GM20431 (cell line): ENCODE measurements around the gene NOTO.
"Not testable (repeated sequence)": the region's sequence is repeated elsewhere in the genome, so short reads cannot be mapped to it uniquely, and the experiment has no call there.

Experiments used
- in situ Hi-C: fragments of 300-500 bp; cut with MseI, MboI; formaldehyde crosslinking; loops from one replicate; pipeline ENCODE4 v1.15.0; 2020; ENCODE audit warnings: low sequenced_read_pairs; ENCODE audit not compliant: unreplicated experiment

Gene NOTO

GRCh38 chr2:73187549-73187948, 14.8 kb upstream of the NOTO start:
- in situ Hi-C loops, result no loop called here

- in situ Hi-C loops, result no loop called here
Measured at GRCh38 chr2:73197579-73197978, 4.8 kb upstream of the NOTO start.

- in situ Hi-C loops, result not testable (repeated sequence)
Measured at GRCh38 chr2:73200281-73200680, 2.1 kb upstream of the NOTO start.

DNA sequence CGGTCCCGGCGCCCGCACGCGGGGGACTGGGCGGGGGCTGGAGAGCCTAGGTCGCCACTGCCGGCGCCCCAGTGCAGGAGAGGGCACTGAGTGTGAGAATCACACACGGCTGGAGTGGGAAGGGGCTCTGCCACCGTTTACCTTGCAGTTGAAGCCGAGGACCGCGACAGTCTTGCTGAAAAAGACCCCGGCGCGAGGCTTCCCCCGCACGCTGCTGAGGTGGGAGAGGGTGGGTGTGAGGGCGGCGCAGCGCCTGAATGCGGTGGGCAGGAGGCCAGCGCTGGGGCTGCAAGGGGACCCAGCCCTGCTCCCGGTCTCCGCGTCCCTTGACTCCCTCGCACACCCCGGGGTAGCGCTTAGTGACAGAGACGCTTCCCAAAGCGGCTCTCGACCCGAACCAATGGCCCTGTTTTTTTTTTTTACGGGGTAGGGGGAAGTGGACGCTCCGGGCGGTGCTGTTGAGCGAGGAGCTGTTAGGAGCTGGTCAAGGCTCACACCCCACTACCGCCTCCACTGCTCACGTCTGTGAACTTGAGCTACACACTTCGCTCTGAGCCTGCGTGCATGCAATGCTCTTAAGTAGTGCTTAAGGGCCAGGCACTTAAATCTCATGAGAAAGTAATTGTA, 794 bp downstream of the NOTO start:
- in situ Hi-C loops, result no loop called here

DNA sequence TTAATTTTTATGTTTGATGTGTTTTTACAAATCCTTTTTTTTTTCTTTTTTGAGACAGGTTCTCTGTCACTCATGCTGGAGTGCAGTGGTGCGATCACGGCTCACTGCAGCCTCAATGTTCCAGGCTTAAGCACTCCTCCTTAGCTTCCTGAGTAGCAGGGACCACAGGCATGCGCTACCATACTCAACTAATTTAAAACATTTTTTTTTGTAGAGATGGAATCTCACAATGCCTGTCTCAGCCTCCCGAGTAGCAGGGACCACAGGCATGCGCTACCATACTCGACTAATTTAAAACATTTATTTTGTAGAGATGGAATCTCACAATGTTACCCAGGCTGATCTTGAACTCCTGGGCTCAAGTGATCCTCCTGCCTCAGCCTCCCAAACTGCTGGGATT, 3.2 kb downstream of the NOTO start:
- in situ Hi-C loops, result no loop called here

- in situ Hi-C loops, result no loop called here
Measured at GRCh38 chr2:73208258-73208657, 5.9 kb downstream of the NOTO start.

DNA sequence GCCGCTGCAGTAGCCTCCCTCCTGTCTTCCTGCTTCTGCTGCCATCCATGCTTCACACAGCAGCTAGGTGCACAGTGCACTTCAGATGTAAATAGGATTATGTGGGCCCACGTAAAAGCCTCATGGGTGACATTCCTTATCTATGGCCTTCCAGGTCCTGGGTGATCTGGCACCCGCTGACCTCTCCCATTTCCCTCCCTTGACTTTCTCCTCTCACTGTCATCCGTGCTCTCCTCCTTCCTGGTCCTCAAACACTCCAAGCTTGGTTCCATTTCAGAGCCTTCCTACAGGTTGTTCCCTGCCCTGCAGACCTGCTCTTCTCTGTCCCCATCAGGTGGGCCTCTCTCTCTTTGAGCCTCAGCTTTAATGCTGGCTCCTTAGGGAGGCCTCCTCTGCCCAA, 7.6 kb downstream of the NOTO start:
- in situ Hi-C loops, result no loop called here

DNA sequence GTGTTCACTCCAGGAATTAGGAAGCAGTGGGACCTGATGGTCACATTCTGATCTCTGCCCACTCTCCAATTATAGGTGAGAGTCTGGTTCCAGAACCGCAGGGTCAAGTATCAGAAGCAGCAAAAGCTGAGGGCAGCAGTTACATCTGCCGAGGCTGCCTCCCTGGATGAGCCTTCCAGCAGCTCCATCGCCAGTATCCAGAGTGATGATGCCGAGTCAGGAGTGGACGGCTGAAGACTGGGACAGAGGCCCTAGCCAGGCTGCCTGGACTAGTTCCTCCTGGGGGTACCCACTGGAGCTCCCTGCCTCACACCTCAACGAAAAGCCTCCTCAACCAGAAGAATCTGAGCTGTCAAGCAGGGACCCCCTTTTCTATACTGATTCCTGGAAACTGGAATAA, 8.3 kb downstream of the NOTO start:
- in situ Hi-C loops, result no loop called here

DNA sequence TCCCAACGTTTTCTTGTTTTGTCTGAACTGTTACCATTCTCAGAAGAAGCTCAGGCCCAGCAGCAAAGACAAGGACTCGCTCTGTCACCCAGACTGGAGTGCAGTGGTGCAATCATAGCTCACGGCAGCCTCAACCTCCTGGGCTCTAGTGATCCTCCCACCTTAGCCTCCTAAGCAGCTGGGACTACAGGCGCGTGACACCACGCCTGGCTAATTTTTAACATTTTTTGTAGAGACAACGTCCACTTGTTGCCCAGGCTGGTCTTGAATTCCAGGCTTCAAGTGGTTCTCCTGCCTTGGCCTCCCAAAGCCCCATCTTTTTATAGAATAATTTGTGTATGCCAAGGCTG, 9.7 kb downstream of the NOTO start:
- in situ Hi-C loops, result no loop called here

GRCh38 chr2:73212448-73213176, 10.2 kb downstream of the NOTO start:
- in situ Hi-C loops, result no loop called here

DNA sequence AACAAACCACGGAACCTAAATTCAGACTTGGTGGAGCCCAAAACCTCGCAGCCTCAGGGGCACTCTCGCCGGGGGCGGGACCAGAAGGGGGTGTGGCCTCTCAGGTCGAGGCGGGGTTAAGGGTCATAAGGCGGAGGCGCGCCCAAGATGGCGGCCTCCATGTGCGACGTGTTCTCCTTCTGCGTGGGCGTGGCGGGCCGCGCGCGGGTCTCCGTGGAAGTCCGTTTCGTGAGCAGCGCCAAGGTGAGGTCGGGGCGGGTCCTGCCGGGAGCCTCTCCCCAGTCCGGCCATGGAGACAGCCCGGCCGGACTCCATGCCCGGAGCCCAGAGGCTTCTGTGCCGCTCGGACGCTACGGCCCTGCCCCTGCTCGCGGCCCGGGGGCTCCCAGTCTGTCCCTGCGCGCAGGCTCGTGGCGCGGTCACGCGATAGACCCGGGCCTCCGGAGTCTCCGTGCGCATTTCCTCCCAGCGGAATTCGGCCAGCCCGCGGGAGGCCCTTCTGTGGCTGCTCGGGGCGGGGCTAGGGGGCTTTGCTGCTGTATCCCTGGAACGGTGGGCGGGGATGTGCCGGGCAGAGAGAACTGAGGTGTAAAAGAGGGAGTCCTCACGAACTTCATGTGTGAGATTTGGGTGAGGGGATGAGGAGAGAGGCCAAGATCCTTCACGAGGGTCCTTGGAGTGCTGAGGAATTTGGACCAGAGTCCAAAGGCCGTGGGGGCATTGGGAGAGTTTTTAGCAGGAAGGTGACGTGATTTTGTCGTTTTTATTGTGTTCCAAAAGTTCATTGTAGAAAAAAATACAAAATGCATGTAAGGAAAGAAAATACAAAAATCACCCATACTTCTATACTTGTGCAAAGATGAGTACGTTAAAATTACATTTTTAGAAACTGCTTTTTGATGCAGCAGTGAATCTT, 12.0 kb downstream of the NOTO start, which contains the start of gene SMYD5:
SMYD5 (plus strand) TSS at position 126 of the 916 bp plus-strand sequence; CDS start at position 148, 22 bp downstream.
- in situ Hi-C loops, result no loop called here

DNA sequence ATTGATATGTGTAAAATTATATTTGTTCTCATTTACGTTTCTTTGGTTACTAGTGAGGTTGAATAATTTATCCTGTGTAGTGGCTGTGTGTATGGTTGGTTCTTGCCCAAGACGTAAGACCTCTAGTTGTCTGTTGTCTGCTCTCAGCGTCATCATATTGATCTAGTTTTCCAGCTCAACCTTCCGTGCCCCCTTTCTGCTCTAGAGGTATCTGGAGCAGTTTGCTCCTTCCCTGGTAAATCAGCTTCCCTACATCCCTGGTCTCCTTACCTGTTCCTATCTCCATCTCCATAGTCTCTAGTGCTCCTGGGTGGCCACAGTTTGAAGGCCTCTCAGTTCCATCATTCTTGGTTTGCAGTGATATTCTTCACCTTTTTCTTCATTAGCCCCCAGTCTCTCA, 12.9 kb downstream of the NOTO start:
- in situ Hi-C loops, result no loop called here

- in situ Hi-C loops, result no loop called here
Measured at GRCh38 chr2:73217160-73217559, 14.8 kb downstream of the NOTO start.

- in situ Hi-C loops, result no loop called here
Measured at GRCh38 chr2:73217826-73218225, 15.5 kb downstream of the NOTO start.

DNA sequence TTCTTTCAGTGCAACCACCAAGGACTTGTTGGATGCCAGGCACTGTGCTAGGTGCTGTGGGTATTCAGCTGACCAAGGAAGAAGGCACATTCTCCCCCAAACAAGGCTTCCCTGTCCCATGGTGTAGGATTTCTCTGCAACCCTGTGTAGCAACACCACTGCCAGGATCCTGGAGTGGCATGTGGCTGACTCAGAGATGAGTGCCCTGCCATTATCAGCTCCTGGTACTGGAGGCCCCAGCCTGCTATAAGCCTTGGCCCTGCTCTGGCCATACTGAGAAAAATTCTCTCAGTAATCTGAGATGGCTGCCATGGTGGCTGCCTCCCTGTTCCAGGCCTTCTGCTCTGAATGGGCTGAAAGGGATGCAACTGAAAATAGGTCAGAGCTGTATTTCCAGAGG, 15.9 kb downstream of the NOTO start:
- in situ Hi-C loops, result no loop called here

GRCh38 chr2:73223821-73224220, 21.4 kb downstream of the NOTO start:
- in situ Hi-C loops, result no loop called here

DNA sequence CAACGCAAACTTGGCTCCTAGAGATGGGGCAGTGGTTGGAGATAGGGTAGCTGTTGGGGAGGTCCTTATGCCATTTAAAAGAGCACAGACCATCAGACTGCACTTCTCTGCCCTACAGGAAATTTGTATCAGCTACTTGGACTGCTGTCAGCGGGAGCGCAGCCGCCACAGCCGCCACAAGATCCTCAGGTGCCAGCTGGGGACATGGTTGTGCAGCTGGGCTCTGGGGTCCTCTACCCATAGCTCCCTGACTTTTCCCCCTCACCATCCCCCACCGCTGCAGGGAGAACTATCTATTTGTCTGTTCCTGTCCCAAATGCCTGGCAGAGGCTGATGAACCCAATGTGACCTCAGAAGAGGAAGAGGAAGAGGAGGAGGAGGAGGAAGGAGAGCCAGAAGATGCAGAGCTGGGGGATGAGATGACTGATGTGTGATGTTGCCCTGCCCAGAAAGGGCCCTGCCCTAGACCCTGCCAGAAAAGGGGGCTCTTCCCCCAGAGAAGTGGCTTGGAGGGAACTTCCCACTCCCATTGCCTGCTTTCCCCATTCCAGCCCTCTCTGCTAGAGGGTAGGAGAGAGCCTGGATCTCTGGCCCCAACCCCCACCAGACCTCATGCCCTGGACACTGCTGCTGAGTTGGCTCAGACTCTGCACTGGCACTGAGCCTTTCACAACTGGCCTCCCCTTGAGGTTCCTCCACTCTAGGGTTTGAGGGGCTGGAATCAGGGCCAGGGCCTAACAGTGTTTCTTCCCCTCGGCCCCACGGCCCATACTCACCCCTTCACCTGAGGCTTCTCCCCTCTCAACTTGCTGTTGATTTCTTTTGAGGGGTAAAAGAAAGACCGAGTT, 23.4 kb downstream of the NOTO start:
- in situ Hi-C loops, result no loop called here

DNA sequence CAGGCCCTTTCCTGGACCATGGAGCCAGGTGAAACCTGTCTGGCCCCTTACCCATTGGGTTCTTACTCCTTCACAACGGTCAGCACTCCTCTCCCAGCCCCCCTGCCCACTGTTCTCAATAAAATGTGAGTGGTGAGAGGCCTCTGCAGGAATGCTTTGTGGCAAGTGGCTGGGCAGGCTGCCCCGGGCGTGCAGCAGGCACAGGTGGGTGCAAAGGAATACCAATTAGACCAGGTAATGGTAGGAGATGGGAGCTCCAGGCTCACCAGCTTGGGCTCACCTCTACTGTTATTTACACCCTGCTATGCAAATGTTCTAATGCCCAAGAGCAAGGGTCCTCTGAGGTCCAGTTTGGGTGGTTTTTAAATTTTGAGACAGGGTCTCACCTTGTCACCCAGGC, 24.7 kb downstream of the NOTO start:
- in situ Hi-C loops, result no loop called here

- in situ Hi-C loops, result no loop called here
Measured at GRCh38 chr2:73228631-73229030, 26.3 kb downstream of the NOTO start.
